Measurements from ENCODE around the gene NDE1. TPM values are rescaled to one million over a fixed set of nuclear protein-coding genes. Genes with fewer than 3 reads are reported as not detected.

Gene NDE1
- total RNA-seq, 1 donor from 2014 or later, result 41.0 TPM

- Mint-ChIP-seq H3K9me3 (ENCODE audit: unreplicated experiment) (no peaks in the 10 kb centered on the region), H3K36me3 (ENCODE audit: unreplicated experiment) (no peaks in the 10 kb centered on the region), H3K4me3 (ENCODE audit: unreplicated experiment) (no peak overlapping the region), H3K4me1 (ENCODE audit: unreplicated experiment) (no peaks in the 10 kb centered on the region), H3K27ac (ENCODE audit: unreplicated experiment) (no peak overlapping the region), H3K27me3 (ENCODE audit: unreplicated experiment) (peaks cover 11% of the 10 kb centered on the region)
- DNase-seq (ENCODE audit: extremely low spot score, unreplicated experiment), result no peak
- TF ChIP-seq CTCF (IDR thresholded peaks at IDR 0.05), result no peak
These were observed 109.0 kb downstream of the NDE1 start for GRCh38 chr16:15759070-15759469.

DNA sequence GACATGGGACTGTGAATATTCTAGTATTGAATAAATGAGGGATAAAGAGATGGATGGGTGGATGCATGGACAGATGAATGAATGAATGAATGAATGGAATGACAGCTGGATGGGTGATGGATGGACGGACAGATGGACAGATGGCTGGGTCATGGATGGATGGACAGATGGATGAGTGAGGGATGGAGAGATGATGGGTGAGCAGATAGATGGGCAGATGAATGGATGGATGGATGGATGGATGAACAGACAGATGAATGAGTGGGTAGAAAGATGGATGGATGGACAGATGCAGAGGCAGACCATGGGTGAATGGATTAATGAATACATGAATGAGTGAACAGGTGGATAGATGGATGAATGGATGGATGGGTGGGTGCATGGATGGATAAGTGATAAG, 110.1 kb downstream of the NDE1 start:
- no peak for TF ChIP-seq CTCF (IDR thresholded peaks at IDR 0.05)
- Mint-ChIP-seq H3K27me3 (ENCODE audit: unreplicated experiment) (peaks cover 18% of the 10 kb centered on the region), H3K36me3 (ENCODE audit: unreplicated experiment) (no peaks in the 10 kb centered on the region), H3K9me3 (ENCODE audit: unreplicated experiment) (no peaks in the 10 kb centered on the region), H3K4me1 (ENCODE audit: unreplicated experiment) (no peaks in the 10 kb centered on the region), H3K27ac (ENCODE audit: unreplicated experiment) (no peak overlapping the region), H3K4me3 (ENCODE audit: unreplicated experiment) (no peak overlapping the region)
- no peak for DNase-seq (ENCODE audit: extremely low spot score, unreplicated experiment)

- no peak overlapping the region for H3K27ac Mint-ChIP-seq (ENCODE audit: unreplicated experiment)
- peaks cover 20% of the 10 kb centered on the region for H3K27me3 Mint-ChIP-seq (ENCODE audit: unreplicated experiment)
- DNase-seq (ENCODE audit: extremely low spot score, unreplicated experiment), result no peak
- H3K4me3 Mint-ChIP-seq (ENCODE audit: unreplicated experiment), result no peak overlapping the region
- no peaks in the 10 kb centered on the region for H3K9me3 Mint-ChIP-seq (ENCODE audit: unreplicated experiment)
- H3K36me3 Mint-ChIP-seq (ENCODE audit: unreplicated experiment), result peaks cover 2% of the 10 kb centered on the region
- H3K4me1 Mint-ChIP-seq (ENCODE audit: unreplicated experiment), result peaks cover 3% of the 10 kb centered on the region
- TF ChIP-seq CTCF (IDR thresholded peaks at IDR 0.05), result no peak
These were observed 114.1 kb downstream of the NDE1 start for GRCh38 chr16:15764112-15764511.

- no peak for TF ChIP-seq CTCF (IDR thresholded peaks at IDR 0.05)
- H3K27ac Mint-ChIP-seq (ENCODE audit: unreplicated experiment), result no peak overlapping the region
- no peak for DNase-seq (ENCODE audit: extremely low spot score, unreplicated experiment)
- peaks cover 2% of the 10 kb centered on the region for H3K36me3 Mint-ChIP-seq (ENCODE audit: unreplicated experiment)
- H3K27me3 Mint-ChIP-seq (ENCODE audit: unreplicated experiment), result peaks cover 18% of the 10 kb centered on the region
- H3K4me3 Mint-ChIP-seq (ENCODE audit: unreplicated experiment), result no peak overlapping the region
- H3K9me3 Mint-ChIP-seq (ENCODE audit: unreplicated experiment), result no peaks in the 10 kb centered on the region
- peaks cover 3% of the 10 kb centered on the region for H3K4me1 Mint-ChIP-seq (ENCODE audit: unreplicated experiment)
These were observed 115.1 kb downstream of the NDE1 start for GRCh38 chr16:15765116-15765515.

- Mint-ChIP-seq H3K36me3 (ENCODE audit: unreplicated experiment) (peaks cover 2% of the 10 kb centered on the region), H3K27ac (ENCODE audit: unreplicated experiment) (no peak overlapping the region), H3K27me3 (ENCODE audit: unreplicated experiment) (peaks cover 18% of the 10 kb centered on the region), H3K9me3 (ENCODE audit: unreplicated experiment) (no peaks in the 10 kb centered on the region), H3K4me1 (ENCODE audit: unreplicated experiment) (peaks cover 3% of the 10 kb centered on the region), H3K4me3 (ENCODE audit: unreplicated experiment) (no peak overlapping the region)
- DNase-seq (ENCODE audit: extremely low spot score, unreplicated experiment), result no peak
- TF ChIP-seq CTCF (IDR thresholded peaks at IDR 0.05), result peak; percentile 78
These were observed 115.8 kb downstream of the NDE1 start for GRCh38 chr16:15765880-15766279.
